ENCODE data around the gene PIK3R6.

GRCh38 chr17:8792646-8793045, 74.8 kb downstream of the PIK3R6 start:
- TF ChIP-seq SP140L (CRISPR knock-in tag; IDR thresholded peaks at IDR 0.05; ENCODE audit: borderline replicate concordance) (no peak), U2AF2 (IDR thresholded peaks at IDR 0.05; ENCODE audit: low read depth, low read length) (no peak), PCBP1 (IDR thresholded peaks at IDR 0.05; ENCODE audit: borderline replicate concordance, low read depth, low read length) (no peak), ZNF746 (CRISPR knock-in tag; IDR thresholded peaks at IDR 0.05) (no peak), RELA (CRISPR knock-in tag; IDR thresholded peaks at IDR 0.05) (no peak), TFDP1 (CRISPR knock-in tag; IDR thresholded peaks at IDR 0.05; ENCODE audit: borderline replicate concordance) (no peak), CTCF (CRISPR knock-in tag; IDR thresholded peaks at IDR 0.05) (no peak), HOXD1 (CRISPR knock-in tag; IDR thresholded peaks at IDR 0.05) (no peak), ZNF468 (CRISPR knock-in tag; IDR thresholded peaks at IDR 0.05) (no peak)

Data from HepG2 (cell line).